Epithelial cell of esophagus (primary cell): ENCODE results near the gene TCF7.

ENCODE experiments used
- DNase-seq: peaks from one replicate; pipeline ENCODE4 v3.0.0; 2010; ENCODE audit warnings: low read depth
- H3K4me3 ChIP-seq: 2 replicates; pipeline ENCODE4 v1.5.1; 2011; ENCODE audit warnings: mild to moderate bottlenecking, low read length, control low read depth
- CTCF ChIP-seq: IDR thresholded peaks from 2 replicates; pipeline ENCODE4 v1.5.1; 2011; ENCODE audit warnings: low read depth, mild to moderate bottlenecking, low read length, control low read depth, inconsistent platforms; ENCODE audit not compliant: insufficient read depth; ENCODE audit errors: missing control alignments

Gene TCF7

GRCh38 chr5:134113363-134113889 lies 1.1 kb upstream of the TCF7 start:
- no peak overlapping the region for H3K4me3 ChIP-seq
- no peak for DNase-seq
- TF ChIP-seq CTCF, result no peak

- TF ChIP-seq CTCF, result no peak
Measured at GRCh38 chr5:134114886-134115805, 665 bp downstream of the TCF7 start.

GRCh38 chr5:134115806-134116175 lies 1.3 kb downstream of the TCF7 start:
- DNase-seq, result no peak
- no peak for TF ChIP-seq CTCF
- H3K4me3 ChIP-seq, result no peak overlapping the region

More at GRCh38 chr5:134114886-134115805, 665 bp downstream of the TCF7 start:
- H3K4me3 ChIP-seq, result no peak overlapping the region
- no peak for DNase-seq

- DNase-seq, result no peak
- no peak overlapping the region for H3K4me3 ChIP-seq
- no peak for TF ChIP-seq CTCF
Measured at GRCh38 chr5:134116286-134116685, 1.8 kb downstream of the TCF7 start.

- H3K4me3 ChIP-seq, result no peak overlapping the region
- DNase-seq, result no peak
- no peak for TF ChIP-seq CTCF
Measured at GRCh38 chr5:134116789-134117761, 2.6 kb downstream of the TCF7 start.

- TF ChIP-seq CTCF, result no peak
- no peak for DNase-seq
- H3K4me3 ChIP-seq, result no peak overlapping the region
Measured at GRCh38 chr5:134118212-134118835, 3.8 kb downstream of the TCF7 start.
